Measurements from ENCODE around the gene GCLM. TPM values are rescaled to one million over a fixed set of nuclear protein-coding genes. Genes with fewer than 3 reads are reported as not detected.

GCLM gene
- total RNA-seq, 1 experiment from 2014 or later = 33.7 TPM

DNA sequence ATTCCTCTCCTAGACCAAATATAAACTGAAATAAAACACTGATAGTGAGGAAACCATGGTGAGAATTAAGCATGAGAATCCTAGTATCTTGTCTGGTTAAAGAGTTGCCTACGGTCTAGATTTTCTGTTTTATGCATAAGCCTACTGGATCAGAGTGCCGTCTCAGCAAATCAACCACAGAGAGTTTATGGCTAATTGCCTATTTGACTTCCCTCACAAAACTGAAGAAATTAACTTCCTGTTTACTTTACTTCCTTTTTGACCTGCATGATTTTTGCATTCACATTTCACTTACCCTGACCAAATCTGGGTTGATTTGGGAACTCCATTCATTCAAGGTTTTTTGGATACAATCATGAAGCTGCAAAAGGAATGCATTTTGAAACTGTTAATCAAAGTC is 5.0 kb downstream of the GCLM start:
- TF ChIP-seq TCF7L2 (IDR thresholded peaks at IDR 0.05; ENCODE audit: low read depth, low read length) = no peak
- no peak for TF ChIP-seq SIN3A (IDR thresholded peaks at IDR 0.05; ENCODE audit: borderline replicate concordance, insufficient read depth, low read depth, low read length)
- TF ChIP-seq CTCF (IDR thresholded peaks at IDR 0.05) = no peak
- TF ChIP-seq POLR2AphosphoS5 (IDR thresholded peaks at IDR 0.05; ENCODE audit: low read depth, low read length) = no peak
- POLR2A ChIA-PET = no interaction called here
- no peaks in the 10 kb centered on the region for H3K27me3 ChIP-seq (ENCODE audit: control insufficient read depth, insufficient read depth, low read length)
- H3K4me1 ChIP-seq (ENCODE audit: control insufficient read depth, insufficient read depth, low read length) = peaks cover 23% of the 10 kb centered on the region; the same call in 1 of the 2 replicates
- H3K9me3 ChIP-seq (ENCODE audit: control insufficient read depth, insufficient read depth, low read depth, low read length) = no peaks in the 10 kb centered on the region
- in situ Hi-C loops (cut with HindIII; ENCODE audit: low pct_unique_long_range_greater_than_20kb, low sequenced_read_pairs) (no loop called here), intact Hi-C loops (cut with micrococcal nuclease; ENCODE audit: unreplicated experiment) (no loop called here)
- DNase-seq (ENCODE audit: low read depth, low spot score) = no peak
- peaks cover 9% of the 10 kb centered on the region for H3K36me3 ChIP-seq (ENCODE audit: control insufficient read depth, insufficient read depth, low read length)
- BruUV-seq (replicated peaks) = no TSS peak
- H3K4me3 ChIP-seq (ENCODE audit: low read depth in 2 of 2, low read length in 2 of 2) = no peak overlapping the region
- CTCF ChIA-PET = no interaction called here
- no peak for ATAC-seq
- H3K27ac ChIP-seq (ENCODE audit: low read length) = 0 out of 2 replicates have a peak overlapping the region, but pooled peaks have one; percentile 12

- DNase-seq (ENCODE audit: low read depth, low spot score) (no peak), ATAC-seq (no peak)
- Histone ChIP-seq H3K4me3 (ENCODE audit: low read depth in 2 of 2, low read length in 2 of 2) (no peak overlapping the region), H3K36me3 (ENCODE audit: control insufficient read depth, insufficient read depth, low read length) (peaks cover 20% of the 10 kb centered on the region; the same call in 1 of the 2 replicates), H3K27ac (ENCODE audit: low read length) (no peak overlapping the region), H3K4me1 (ENCODE audit: control insufficient read depth, insufficient read depth, low read length) (peaks cover 13% of the 10 kb centered on the region; the same call in 1 of the 2 replicates), H3K9me3 (ENCODE audit: control insufficient read depth, insufficient read depth, low read depth, low read length) (no peaks in the 10 kb centered on the region), H3K27me3 (ENCODE audit: control insufficient read depth, insufficient read depth, low read length) (no peaks in the 10 kb centered on the region)
- TF ChIP-seq TCF7L2 (IDR thresholded peaks at IDR 0.05; ENCODE audit: low read depth, low read length) (no peak), REST (IDR thresholded peaks at IDR 0.05; ENCODE audit: insufficient read depth in 1 of 2, low read depth in 2 of 2, low read length in 1 of 2) (no peak), CTCF (IDR thresholded peaks at IDR 0.05) (no peak), POLR2AphosphoS5 (IDR thresholded peaks at IDR 0.05; ENCODE audit: low read depth, low read length) (no peak), SIN3A (IDR thresholded peaks at IDR 0.05; ENCODE audit: borderline replicate concordance, insufficient read depth, low read depth, low read length) (no peak)
- POLR2A ChIA-PET = no interaction called here
- BruUV-seq (replicated peaks) = no TSS peak
- in situ Hi-C loops (cut with HindIII; ENCODE audit: low pct_unique_long_range_greater_than_20kb, low sequenced_read_pairs) (no loop called here), intact Hi-C loops (cut with micrococcal nuclease; ENCODE audit: unreplicated experiment) (no loop called here)
- CTCF ChIA-PET = no interaction called here
These were observed 8.3 kb downstream of the GCLM start for GRCh38 chr1:93900723-93901504.
